ENCODE results near the gene WDR70.
"Not testable (repeated sequence)": the region's sequence is repeated elsewhere in the genome, so short reads cannot be mapped to it uniquely, and the experiment has no call there.

WDR70 gene

DNA sequence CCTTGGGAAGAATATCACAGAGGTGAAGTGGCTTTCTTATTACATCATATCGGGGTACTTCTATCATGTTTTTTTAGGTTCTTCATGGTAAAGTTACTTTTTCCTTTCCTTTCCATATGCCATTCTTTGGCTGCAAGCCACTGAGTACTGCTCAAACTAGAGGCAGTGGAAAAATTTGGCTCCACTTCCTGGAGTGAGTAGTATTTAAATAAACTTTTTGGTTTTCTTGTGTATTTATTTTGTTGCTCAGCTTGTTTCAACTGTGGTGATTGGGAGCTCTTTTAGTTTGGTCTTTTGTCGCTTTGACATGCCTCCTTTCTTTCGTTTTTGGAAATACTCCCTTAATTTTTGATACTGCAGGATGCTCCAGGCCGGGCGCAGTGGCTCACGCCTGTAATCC, 69.8 kb downstream of the WDR70 start:
- intact Hi-C loops (cut with DNase I), result no loop called here
- no peak for DNase-seq

DNA sequence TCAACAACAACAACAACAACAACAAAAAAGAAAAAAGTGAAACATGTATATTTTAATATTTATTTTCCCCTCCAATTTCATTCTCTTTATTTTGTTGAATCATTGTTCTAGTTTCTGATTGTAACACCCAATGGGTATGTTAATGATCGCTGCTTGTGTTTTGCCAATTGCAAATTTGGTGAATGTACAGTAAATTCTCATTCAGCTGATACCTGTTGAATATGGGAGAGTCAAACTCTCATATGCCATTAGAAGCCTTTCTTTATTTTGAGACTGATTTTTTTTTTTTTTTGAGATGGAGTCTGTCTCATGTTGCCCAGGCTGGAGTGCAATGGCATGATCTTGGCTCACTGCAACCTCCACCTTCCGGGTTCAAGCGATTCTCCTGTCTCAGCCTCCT, 72.9 kb downstream of the WDR70 start:
- DNase-seq; intact Hi-C loops (cut with DNase I): not testable (repeated sequence)

DNA sequence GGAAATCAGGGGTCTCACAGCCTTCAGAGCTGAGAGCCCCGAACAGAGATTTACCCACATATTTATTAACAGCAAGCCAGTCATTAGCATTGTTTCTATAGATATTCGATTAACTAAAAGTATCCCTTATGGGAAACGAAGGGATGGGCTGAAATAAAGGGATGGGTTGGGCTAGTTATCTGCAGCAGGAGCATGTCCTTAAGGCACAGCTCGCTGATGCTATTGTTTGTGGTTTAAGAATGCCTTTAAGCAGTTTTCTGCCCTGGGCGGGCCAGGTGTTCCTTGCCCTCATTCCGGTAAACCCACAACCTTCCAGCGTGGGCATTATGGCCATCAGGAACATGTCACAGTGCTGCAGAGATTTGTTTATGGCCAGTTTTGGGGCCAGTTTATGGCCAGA, 74.1 kb downstream of the WDR70 start:
- DNase-seq; intact Hi-C loops (cut with DNase I): not testable (repeated sequence)

DNA sequence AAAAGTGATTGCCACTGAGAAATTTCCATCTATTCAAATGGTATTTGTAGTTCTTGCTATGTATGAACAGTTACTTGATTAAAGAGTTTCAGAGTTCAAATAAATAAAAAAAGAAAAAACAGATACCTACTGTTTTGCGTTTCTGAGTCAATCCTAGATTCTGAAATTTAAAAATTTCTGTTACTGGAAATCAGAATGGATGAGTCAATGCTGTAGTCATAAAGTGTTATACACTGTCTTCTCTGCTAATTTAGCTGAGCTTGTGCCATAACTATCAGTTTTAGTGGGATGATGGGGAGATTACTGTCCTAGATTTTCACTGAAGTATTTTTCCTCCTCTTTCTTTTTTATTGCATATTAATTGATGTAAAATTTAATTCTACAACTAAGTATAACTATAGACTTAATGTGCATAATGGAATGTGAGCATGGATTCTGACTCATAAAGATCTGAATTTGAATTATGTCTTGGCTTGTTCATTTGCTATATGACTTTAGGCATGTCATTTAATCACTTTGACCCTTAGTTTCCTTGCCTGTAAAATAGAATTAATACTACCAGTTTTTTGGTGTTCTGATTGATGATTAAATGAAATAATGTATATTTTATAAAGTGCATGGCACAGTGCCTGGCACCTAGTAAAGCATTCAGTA, 75.4 kb downstream of the WDR70 start:
- intact Hi-C loops (cut with DNase I); DNase-seq: not testable (repeated sequence)

DNA sequence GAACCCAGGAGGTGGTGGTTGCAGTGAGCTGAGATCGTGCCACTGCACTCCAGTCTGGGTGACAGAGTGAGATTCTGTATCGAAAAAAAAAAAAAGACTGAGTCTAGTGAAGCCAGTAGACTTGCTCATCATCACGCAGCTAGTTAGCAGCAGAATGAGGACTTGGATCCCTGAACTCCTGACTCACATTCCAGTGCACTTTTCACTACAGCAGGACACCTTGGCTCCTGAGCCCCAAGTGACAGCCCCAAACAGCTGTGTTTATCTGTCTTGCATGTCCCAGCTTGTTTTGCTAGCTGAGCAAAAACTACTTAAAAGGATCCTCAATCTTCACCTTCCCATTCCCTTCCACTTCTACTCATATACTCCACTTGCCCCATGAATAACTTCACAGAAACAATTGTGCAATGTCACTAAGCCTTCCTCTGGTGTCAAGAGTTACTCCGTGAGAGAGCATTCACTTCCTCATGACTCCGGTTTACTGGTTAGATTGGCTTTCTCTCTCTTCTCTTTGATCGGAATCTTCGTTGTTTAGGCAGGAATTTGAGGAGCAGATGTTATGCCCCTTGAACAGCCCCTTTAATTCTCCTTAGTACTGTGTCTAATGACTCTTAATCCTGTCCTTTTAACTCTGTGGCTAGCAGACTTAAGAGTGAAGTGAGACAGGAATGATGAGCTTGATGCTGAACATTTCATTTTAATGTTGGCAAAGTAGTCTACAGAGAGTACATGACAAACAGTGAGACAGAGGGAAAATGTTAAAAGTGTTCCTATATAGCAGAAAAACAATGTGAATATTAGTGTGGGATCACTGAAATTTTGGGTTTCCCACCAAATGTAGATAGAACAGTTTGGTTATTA, 84.3 kb downstream of the WDR70 start:
- DNase-seq; intact Hi-C loops (cut with DNase I): not testable (repeated sequence)

DNA sequence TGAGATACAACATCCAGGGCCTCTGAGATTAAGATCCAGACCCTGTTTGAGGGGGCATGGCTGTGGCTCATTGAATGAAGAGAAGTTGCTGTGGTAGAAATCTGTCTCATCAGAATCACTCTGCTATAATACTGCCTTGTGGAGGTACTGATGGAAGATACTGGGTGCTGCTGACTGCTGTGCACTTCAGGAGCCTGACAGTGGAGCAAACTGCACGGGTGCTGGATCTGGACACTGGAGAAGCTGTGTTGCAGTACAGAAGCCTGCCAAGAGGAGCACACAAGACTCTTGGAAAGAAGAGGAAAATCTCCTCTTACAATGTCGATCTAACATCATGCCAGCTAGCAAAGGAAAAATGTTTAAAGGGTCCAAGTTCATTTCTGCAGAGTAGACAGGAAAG, 85.5 kb downstream of the WDR70 start:
- DNase-seq, result peak in 7 of 42 donors; percentile 5 to 37 (median 11)
- intact Hi-C loops (cut with DNase I), result not testable (repeated sequence)

DNA sequence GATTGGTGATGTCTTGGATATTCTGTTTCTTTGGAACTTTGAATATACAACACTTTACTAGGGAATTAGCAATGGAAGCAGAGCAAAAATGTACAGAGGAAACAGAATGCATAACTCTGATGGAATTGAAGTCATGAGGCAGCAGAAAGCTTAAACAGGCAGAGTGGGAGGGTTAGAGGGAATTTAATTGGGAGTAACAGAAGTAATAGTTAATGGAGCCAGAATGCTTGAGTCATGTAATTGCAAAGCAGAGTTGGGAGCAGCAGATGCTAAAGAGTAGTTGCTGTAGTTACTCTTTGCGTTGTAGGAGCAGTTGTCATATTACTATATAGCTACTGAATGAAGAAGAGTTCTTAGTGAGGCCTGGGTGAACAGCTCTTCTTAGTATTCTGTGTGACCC, 90.3 kb downstream of the WDR70 start:
- peak in 9 of 42 donors; percentile 9 to 61 (median 20) for DNase-seq
- intact Hi-C loops (cut with DNase I), result not testable (repeated sequence)

DNA sequence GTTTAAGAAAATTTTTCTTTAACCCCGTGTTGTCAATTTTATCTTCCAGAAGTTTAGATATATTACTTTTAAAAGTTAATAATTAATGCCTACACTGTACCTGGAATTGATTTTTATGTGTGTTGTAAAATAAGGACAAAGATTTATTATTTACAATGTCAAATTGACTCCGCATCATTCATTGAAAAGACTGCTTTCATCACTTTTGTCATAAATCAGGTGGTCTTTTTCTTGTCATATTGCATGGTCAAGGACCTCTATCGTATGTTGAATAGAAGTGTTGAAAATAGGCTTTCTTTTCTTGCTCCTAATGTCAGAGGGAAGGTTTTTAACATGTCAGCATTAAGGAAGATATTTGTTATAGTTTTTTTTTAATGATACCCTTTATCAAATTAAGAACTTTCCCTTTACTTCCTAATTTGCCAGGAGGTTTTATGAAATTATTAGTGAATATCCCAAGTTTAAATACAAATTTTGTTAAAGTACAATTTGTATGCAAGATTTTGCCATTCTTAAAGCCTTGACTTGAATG, 92.6 kb downstream of the WDR70 start:
- DNase-seq, result no peak
- intact Hi-C loops (cut with DNase I), result no loop called here

DNA sequence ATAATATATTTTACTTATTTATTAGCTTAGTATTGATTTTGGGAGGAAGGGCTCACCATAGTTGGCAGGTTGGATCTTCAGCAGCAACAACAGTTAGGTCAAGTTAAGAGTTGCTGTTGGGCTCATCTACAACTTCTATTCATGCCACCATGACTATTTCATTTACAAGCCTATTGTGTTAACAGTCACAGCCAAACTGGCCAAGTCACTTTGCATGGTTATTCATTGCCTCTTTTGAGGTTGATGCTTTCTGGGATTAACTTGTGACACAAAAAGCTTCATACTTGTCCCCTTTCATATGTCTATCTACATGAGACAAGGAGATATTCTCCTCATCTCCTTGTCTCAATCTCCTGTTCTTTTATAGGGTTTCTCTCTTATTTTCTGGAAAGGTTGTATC, 98.3 kb downstream of the WDR70 start:
- intact Hi-C loops (cut with DNase I), result no loop called here
- DNase-seq, result no peak

DNA sequence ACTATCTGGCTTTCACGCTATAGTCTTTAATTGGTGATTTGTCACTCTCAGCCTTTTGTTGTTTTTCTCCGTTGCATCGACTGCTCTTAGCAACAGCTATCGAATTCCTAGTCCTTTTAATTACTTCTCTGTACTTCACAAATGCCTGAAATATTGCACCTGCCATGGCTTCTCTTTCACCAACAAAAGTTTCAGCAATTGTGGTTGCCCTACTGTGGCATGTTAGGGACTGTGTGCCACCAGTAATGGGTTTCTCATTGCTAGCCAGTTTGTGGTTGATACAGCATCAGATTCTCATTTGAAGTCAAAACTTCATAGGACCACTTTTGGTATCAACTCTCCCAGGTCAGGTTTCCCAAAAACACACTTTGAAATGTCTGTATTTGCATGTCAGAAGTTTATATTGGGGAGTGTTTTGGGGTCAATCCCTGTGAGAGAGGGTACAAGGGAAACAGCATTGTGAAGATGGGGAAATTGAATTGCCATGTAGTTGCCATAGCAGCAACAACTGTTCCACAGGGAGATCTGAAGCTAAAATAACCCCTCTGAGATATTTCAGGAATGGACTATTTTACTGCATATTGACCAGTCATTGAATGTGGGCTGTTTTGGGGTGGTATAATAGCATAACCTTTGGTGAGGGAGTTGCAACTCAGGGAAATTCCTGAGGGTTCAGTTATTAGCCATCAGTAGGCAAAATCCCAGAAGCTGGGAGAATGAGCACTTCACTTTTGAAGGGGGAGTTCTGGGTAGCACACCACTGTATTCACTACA, 99.2 kb downstream of the WDR70 start:
- DNase-seq, result no peak
- intact Hi-C loops (cut with DNase I), result no loop called here

DNA sequence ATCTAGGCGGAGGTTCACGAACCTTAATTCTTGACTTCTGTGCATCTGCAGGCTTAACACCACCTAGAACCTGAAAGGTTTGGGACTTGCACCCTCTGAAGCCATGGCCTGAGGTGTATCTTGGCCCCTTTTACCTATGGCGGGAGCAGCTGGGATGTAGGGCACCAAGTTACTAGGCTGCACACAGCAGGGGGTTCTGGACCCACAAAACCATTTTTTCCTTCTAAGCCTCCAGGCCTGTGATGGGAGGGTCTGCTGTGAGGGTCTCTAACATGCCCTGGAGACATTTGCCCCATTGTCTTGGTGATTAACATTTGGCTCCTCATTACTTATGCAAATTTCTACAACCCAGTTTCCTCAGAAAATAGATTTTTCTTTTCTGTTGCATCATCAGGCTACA, 102.3 kb downstream of the WDR70 start:
- DNase-seq; intact Hi-C loops (cut with DNase I): not testable (repeated sequence)

DNA sequence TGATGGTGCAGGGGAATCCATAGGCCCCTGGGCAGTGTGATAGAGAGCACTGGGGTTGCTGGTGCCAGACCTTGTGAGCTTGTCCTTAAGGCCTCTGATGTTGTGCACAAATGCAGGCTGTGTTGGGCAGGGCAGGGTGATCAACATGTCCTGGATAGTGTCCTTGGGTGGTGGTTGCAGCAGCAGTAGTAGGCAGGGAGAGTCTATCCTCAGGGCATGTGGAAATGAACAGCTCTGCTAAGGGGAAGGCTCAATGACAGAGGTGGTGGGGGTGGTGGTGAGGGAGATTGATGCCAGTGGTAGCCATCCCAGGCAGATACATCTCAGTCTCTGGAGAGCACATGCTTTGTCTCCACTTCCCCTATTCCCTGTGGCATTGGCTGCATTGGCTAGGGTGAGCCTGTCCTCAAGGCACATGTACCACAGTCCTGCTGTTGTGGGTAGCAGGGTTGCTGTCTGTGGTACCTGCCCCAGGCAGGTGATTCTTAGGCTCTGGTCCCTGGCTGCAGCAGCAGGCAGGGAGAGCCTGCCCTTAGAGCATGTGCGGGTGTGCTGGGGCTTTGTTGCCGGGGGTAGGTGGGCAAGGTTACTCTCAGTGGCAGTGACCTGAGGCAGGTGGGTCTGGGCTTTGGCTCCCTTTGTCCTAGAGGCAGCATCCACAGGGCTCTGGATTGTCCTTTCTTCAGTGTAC, 111.1 kb downstream of the WDR70 start:
- no peak for DNase-seq
- intact Hi-C loops (cut with DNase I), result no loop called here

DNA sequence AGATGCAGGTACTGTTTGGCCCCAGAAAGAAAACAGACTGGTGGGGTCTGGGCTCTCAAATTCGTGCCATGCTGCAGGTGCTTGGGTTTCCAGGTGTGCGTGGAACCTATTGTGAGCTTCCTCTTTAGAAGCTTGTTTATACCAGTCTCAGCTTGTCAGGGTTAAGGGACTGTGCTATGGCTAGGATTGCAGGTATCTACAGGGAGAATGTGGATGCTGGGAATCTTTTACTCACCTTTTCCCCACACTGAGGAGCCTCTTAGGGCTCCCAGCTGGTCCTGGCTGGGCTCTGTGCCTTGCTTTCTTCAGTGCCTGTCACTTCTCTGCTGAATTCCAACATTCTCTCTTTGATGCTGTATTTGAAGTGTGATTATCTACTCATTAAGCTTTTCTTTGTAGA, 111.8 kb downstream of the WDR70 start:
- intact Hi-C loops (cut with DNase I), result no loop called here
- DNase-seq, result no peak

DNA sequence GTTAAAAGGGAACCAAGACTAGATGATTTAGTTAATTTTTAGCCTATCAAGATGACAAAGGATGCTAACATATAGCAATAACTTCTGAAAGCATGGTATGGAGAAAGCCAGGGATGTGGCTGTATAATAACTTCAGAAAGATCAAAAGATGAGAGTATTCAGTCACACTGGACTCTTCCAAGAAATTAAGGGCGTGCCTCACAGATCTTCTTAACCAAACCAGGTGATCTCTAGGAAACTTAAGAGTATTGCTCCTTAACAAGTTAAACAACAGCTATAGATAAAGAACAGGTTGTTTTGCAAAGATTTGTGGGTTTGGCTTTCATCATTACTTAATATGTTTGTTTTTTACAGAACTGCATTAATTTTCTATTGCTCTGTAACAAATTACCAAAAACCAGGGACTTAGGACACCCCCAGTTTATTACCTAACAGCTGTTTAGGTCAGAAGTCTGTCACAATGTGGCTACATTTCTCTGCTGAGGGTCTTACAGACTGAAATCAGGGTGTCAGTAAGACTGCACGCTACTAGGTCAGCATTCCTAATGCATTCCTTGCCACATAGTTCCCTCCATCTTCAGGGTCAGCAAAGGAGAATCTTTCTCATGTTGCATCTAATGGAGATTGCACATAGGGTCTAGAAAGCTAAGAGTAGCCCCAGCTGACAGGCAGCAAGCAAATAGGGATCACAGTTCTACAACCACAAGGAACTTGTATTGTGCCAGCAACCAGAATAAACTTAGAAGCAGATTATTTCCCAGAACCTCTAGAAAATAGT, 113.8 kb downstream of the WDR70 start:
- no peak for DNase-seq
- intact Hi-C loops (cut with DNase I), result no loop called here

DNA sequence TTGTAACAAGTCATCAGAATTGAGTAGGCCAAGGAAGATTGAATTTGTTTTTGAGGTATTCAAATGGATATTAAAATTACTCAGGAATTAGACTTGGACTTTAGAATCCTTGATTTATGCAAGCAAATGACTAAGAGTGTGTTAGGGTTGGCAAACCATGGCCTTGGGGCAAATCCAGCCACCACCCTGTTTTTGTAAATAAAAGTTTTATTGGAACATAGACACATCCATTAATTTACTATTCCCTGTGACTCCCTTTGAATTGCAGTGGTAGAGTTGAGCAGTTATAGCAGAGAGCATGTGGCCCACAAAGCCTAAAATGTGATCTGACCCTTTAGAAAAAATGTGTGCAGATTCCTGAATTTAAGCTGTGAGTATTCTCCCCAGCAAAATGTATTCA, 115.6 kb downstream of the WDR70 start:
- DNase-seq, result peak in 1 of 42 donors; percentile 39
- intact Hi-C loops (cut with DNase I), result no loop called here

DNA sequence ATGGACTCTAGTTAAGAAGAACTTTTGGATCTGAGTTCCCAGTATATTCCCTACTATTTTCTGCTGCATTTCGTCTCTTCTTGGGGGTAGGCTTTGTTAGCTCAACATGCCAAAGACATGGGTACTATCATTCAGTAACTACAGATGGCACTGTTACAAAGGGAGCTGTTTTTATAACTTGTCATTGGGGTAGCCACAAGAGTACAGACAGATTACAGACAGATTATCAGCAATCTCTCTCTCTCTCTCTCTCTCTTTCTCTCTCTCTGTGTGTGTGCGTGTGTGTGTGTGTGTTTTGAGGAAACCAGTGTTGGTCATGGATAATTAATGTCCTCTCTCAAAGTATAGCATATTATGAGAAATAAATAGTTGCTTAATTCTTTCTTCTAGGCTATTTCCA, 116.1 kb downstream of the WDR70 start:
- no peak for DNase-seq
- intact Hi-C loops (cut with DNase I), result no loop called here

DNA sequence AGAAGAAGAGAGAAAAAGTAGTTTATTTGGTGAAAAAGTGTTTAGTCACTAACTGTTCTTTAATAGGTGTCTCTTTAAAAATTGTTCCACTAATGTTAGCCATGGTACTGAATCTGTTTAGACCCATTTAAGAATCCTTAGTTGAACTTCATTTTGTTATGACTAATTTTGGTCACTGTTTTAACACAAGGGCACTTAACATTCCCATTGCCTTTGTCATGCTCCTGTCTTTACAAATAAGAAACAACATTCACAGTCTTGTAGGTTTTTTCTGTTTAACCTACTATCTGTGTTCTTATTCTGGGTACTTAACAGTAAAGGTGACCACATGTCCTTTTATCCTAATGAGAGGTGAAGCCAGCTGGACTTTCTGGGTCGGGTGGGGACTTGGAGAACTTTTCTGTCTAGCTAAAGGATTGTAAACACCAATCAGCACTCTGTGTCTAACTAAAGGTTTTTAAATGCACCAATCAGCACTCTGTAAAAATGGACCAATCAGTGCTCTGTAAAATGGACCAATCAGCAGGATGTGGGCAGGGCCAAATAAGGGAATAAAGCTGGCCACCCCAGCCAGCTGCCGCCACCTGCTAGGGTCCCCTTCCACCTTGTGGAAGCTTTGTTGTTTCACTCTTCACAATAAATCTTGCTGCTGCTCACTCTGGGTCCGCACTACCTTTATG, 116.7 kb downstream of the WDR70 start:
- DNase-seq, result no peak
- intact Hi-C loops (cut with DNase I), result no loop called here

Data from head of caudate nucleus (tissue), 42 donors.